Measurements from ENCODE around the gene CCDC30. TPM values are rescaled to one million over a fixed set of nuclear protein-coding genes. Genes with fewer than 3 reads are reported as not detected.

CCDC30 gene
- total RNA-seq (7.2 TPM), polyA plus RNA-seq (1.5 TPM)

- WGBS, result under 1% methylated on average over 59 of the region's 59 CpGs
- no peak within 1 kb of the TSS for H3K27ac ChIP-seq (ENCODE audit: low read depth)
Observed at GRCh38 chr1:42462828-42463763, at the start of gene CCDC30. CCDC30 (plus strand) TSS chr1:42463286; CDS start chr1:42480552, 17,266 bp downstream.

GRCh38 chr1:42414551-42415496 is 48.3 kb upstream of the CCDC30 start:
- Histone ChIP-seq H3K4me3 (ENCODE audit: low read depth, low read length) (no peak overlapping the region), H3K27ac (ENCODE audit: low read depth) (no peak overlapping the region), H3K36me3 (ENCODE audit: insufficient read depth) (no peaks in the 10 kb centered on the region), H3K4me1 (ENCODE audit: insufficient read depth) (no peaks in the 10 kb centered on the region)
- DNase-seq (ENCODE audit: extremely low spot score), result no peak
- WGBS, result 88% methylated on average over 17 of the region's 17 CpGs

More at GRCh38 chr1:42462828-42463763, at the start of gene CCDC30:
- peak within 1 kb of the TSS; percentile 47 for H3K4me3 ChIP-seq (ENCODE audit: low read depth, low read length)
- DNase-seq (ENCODE audit: extremely low spot score), result peak; percentile 98
- peaks cover 1% of the 10 kb centered on the region for H3K4me1 ChIP-seq (ENCODE audit: insufficient read depth)
- no peaks in the 10 kb centered on the region for H3K36me3 ChIP-seq (ENCODE audit: insufficient read depth)

GRCh38 chr1:42417166-42417565 is 45.9 kb upstream of the CCDC30 start:
- 68% methylated on average over 3 of the region's 3 CpGs for WGBS
- no peak for DNase-seq (ENCODE audit: extremely low spot score)
- H3K4me1 ChIP-seq (ENCODE audit: insufficient read depth), result no peaks in the 10 kb centered on the region
- H3K4me3 ChIP-seq (ENCODE audit: low read depth, low read length), result no peak overlapping the region
- H3K36me3 ChIP-seq (ENCODE audit: insufficient read depth), result no peaks in the 10 kb centered on the region
- no peak overlapping the region for H3K27ac ChIP-seq (ENCODE audit: low read depth)

- H3K4me1 ChIP-seq (ENCODE audit: insufficient read depth), result no peaks in the 10 kb centered on the region
- H3K4me3 ChIP-seq (ENCODE audit: low read depth, low read length), result no peak overlapping the region
- H3K36me3 ChIP-seq (ENCODE audit: insufficient read depth), result no peaks in the 10 kb centered on the region
- H3K27ac ChIP-seq (ENCODE audit: low read depth), result no peak overlapping the region
- DNase-seq (ENCODE audit: extremely low spot score), result no peak
- 95% methylated on average over 1 of the region's 1 CpG for WGBS
Observed at GRCh38 chr1:42418516-42418915, 44.6 kb upstream of the CCDC30 start.

- H3K4me3 ChIP-seq (ENCODE audit: low read depth, low read length), result no peak overlapping the region
- H3K4me1 ChIP-seq (ENCODE audit: insufficient read depth), result no peaks in the 10 kb centered on the region
- no peak overlapping the region for H3K27ac ChIP-seq (ENCODE audit: low read depth)
- peak; percentile 29 for DNase-seq (ENCODE audit: extremely low spot score)
- no peaks in the 10 kb centered on the region for H3K36me3 ChIP-seq (ENCODE audit: insufficient read depth)
- WGBS, result 49% methylated on average over 5 of the region's 5 CpGs
Observed at GRCh38 chr1:42419126-42419821, 43.8 kb upstream of the CCDC30 start.

- Histone ChIP-seq H3K4me1 (ENCODE audit: insufficient read depth) (no peaks in the 10 kb centered on the region), H3K36me3 (ENCODE audit: insufficient read depth) (no peaks in the 10 kb centered on the region), H3K27ac (ENCODE audit: low read depth) (no peak overlapping the region), H3K4me3 (ENCODE audit: low read depth, low read length) (no peak overlapping the region)
- no peak for DNase-seq (ENCODE audit: extremely low spot score)
- WGBS, result 44% methylated on average over 7 of the region's 7 CpGs
Observed at GRCh38 chr1:42420121-42420520, 43.0 kb upstream of the CCDC30 start.

- 12% methylated on average over 10 of the region's 10 CpGs for WGBS
- no peak overlapping the region for H3K4me3 ChIP-seq (ENCODE audit: low read depth, low read length)
- H3K36me3 ChIP-seq (ENCODE audit: insufficient read depth), result no peaks in the 10 kb centered on the region
- DNase-seq (ENCODE audit: extremely low spot score), result peak; percentile 82
- no peaks in the 10 kb centered on the region for H3K4me1 ChIP-seq (ENCODE audit: insufficient read depth)
- no peak overlapping the region for H3K27ac ChIP-seq (ENCODE audit: low read depth)
Observed at GRCh38 chr1:42420911-42421585, 42.0 kb upstream of the CCDC30 start.

GRCh38 chr1:42422737-42423136 is 40.3 kb upstream of the CCDC30 start:
- no peaks in the 10 kb centered on the region for H3K36me3 ChIP-seq (ENCODE audit: insufficient read depth)
- no peak overlapping the region for H3K4me3 ChIP-seq (ENCODE audit: low read depth, low read length)
- 72% methylated on average over 9 of the region's 9 CpGs for WGBS
- H3K4me1 ChIP-seq (ENCODE audit: insufficient read depth), result no peaks in the 10 kb centered on the region
- H3K27ac ChIP-seq (ENCODE audit: low read depth), result no peak overlapping the region
- no peak for DNase-seq (ENCODE audit: extremely low spot score)

GRCh38 chr1:42423681-42424080 is 39.4 kb upstream of the CCDC30 start:
- no peak overlapping the region for H3K4me3 ChIP-seq (ENCODE audit: low read depth, low read length)
- 90% methylated on average over 3 of the region's 3 CpGs for WGBS

GRCh38 chr1:42424201-42424600 is 38.9 kb upstream of the CCDC30 start:
- DNase-seq (ENCODE audit: extremely low spot score), result no peak
- WGBS, result 90% methylated on average over 4 of the region's 4 CpGs
- Histone ChIP-seq H3K27ac (ENCODE audit: low read depth) (no peak overlapping the region), H3K36me3 (ENCODE audit: insufficient read depth) (no peaks in the 10 kb centered on the region), H3K4me3 (ENCODE audit: low read depth, low read length) (no peak overlapping the region), H3K4me1 (ENCODE audit: insufficient read depth) (no peaks in the 10 kb centered on the region)

More at GRCh38 chr1:42423681-42424080, 39.4 kb upstream of the CCDC30 start:
- Histone ChIP-seq H3K36me3 (ENCODE audit: insufficient read depth) (no peaks in the 10 kb centered on the region), H3K4me1 (ENCODE audit: insufficient read depth) (no peaks in the 10 kb centered on the region), H3K27ac (ENCODE audit: low read depth) (no peak overlapping the region)
- no peak for DNase-seq (ENCODE audit: extremely low spot score)

- no peak for DNase-seq (ENCODE audit: extremely low spot score)
- H3K36me3 ChIP-seq (ENCODE audit: insufficient read depth), result no peaks in the 10 kb centered on the region
- WGBS, result 71% methylated on average over 4 of the region's 4 CpGs
- H3K27ac ChIP-seq (ENCODE audit: low read depth), result no peak overlapping the region
- H3K4me3 ChIP-seq (ENCODE audit: low read depth, low read length), result no peak overlapping the region
- H3K4me1 ChIP-seq (ENCODE audit: insufficient read depth), result no peaks in the 10 kb centered on the region
Observed at GRCh38 chr1:42427240-42427639, 35.8 kb upstream of the CCDC30 start.

GRCh38 chr1:42429603-42430002 is 33.5 kb upstream of the CCDC30 start:
- DNase-seq (ENCODE audit: extremely low spot score), result no peak
- Histone ChIP-seq H3K36me3 (ENCODE audit: insufficient read depth) (no peaks in the 10 kb centered on the region), H3K4me3 (ENCODE audit: low read depth, low read length) (no peak overlapping the region), H3K27ac (ENCODE audit: low read depth) (no peak overlapping the region), H3K4me1 (ENCODE audit: insufficient read depth) (no peaks in the 10 kb centered on the region)
- 74% methylated on average over 1 of the region's 1 CpG for WGBS

All from urinary bladder (tissue), 4 donors.